Measurements from ENCODE around the gene CALML6.
"Not testable (repeated sequence)": the region's sequence is repeated elsewhere in the genome, so short reads cannot be mapped to it uniquely, and the experiment has no call there.

The CALML6 gene, protein sequence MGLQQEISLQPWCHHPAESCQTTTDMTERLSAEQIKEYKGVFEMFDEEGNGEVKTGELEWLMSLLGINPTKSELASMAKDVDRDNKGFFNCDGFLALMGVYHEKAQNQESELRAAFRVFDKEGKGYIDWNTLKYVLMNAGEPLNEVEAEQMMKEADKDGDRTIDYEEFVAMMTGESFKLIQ

DNA sequence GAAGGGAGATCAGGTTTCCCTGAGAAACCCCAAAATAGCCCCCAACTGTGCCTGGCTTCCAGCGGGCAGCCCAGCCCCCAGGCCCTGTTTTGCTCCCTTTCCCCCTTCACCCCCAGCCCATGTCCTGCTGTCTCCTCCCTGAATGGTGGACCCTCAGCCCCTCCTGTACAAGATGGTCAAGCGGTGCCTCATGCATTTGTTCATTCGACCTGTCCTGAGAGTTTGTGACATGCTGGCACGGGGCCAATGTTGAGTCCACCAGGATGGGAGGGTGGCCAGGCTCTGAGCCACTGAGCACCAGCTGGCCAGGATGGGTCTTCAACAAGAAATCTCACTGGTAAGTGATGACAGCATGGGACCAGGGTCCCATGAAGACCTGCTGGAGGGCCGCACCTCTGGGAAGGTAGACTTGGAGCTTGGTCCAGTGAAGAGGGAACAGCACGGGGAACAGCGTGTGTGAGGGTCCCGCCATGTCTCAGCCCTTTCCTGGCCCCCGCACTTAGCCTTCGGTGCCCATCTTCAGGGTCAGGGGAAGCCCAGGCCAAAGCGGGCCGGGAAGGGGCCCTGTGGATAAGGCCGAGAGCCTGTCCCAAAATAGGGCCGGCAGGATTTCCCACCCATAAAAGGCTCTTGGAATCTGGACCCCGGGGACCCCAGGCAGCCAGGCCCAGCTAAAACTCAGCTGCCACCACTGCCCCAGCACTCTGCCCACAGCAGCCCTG lies at the start of gene CALML6:
Gene CALML6, plus strand, starts transcription at position 290 of the 722 bp plus-strand sequence. Its CDS starts 21 bp downstream, at position 311.
- no peak for DNase-seq (ENCODE audit: low spot score)

DNA sequence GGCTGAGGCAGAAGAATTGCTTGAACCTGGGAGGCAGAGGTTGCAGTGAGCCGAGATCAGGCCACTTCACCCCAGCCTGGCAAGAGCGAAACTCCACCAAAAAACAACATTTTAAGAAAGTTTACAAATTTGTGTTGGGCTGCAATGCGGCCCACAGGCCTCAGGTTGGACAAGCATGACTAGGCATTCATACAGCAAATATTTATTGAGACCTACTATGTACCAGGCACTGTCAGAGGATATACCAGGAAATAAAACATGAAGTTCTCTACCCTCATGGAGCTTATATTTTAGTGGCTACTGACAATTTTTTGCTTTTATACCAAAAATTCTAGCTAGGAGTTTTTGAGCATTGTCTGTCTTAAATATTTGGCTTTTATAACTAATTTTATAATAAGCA lies 47.9 kb upstream of the CALML6 start:
- DNase-seq (ENCODE audit: low spot score), result no peak

DNA sequence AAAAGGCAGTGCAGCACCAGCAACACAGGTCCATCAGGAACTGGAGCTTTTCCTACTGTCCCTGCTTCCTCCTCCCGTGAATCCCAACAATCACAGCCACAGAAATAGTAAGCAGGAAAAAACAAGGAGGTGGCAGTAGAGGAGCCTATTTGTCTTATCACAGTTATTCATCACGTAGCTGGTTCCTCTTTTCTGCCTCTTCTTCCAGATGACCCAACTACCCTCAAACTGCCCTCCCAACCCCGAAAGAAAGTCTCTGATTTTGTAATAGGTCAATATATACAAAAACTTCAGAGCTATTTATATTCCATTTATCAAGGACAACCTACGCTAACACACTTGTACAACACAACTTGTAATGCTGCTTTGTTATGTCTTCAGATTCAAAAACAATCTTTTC lies 45.6 kb upstream of the CALML6 start:
- no peak for DNase-seq (ENCODE audit: low spot score)

DNA sequence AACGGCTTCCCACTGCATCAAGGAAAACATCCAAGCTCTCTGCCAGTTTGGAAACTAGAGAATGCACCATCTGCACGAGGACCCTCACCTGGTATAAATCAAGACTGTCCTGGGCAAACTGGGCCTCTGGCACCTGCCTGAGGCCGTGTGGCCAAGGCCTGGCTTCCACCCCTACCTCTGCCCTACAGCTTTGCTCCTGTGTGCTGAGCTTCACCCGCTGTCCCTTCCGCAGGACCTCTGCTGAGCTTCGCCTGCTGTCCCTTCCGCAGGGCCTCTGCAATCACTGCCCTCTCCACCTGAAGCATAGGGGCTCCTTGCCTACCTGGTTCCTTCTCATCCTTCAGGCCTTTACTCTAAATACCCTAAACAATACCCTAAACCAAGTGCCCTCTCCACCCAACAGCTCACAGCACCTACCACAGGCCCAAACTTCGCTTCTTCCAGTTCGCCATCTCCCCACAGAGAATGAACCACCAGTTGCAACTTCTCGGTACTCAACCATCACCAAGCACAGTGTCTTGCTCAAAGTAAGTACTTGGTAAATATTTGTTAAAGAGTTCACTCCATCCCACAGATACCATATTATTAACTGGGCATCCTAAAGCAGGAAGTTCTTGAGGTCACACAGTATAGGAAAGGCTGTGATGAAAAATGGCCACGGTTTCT lies 42.6 kb upstream of the CALML6 start:
- no peak for DNase-seq (ENCODE audit: low spot score)

DNA sequence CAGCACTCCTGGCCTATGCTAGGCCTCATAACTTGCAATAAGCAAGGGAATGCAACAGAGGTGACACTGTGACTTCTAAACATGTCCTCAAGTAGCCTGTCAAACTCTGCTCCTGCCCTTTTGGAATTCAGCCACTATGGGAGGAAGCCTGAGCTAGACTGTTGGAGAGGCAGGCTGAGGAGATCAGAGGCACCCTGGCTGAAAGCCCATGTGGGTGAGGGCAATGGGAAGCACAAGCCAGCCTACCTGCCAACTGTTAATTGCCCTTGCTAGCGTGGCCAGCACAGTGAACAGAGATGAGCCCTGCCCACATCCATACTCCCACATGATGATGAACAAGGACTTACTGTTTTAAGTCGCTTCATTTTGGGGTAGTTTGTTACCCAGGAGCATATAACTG lies 41.9 kb upstream of the CALML6 start:
- DNase-seq (ENCODE audit: low spot score), result no peak

DNA sequence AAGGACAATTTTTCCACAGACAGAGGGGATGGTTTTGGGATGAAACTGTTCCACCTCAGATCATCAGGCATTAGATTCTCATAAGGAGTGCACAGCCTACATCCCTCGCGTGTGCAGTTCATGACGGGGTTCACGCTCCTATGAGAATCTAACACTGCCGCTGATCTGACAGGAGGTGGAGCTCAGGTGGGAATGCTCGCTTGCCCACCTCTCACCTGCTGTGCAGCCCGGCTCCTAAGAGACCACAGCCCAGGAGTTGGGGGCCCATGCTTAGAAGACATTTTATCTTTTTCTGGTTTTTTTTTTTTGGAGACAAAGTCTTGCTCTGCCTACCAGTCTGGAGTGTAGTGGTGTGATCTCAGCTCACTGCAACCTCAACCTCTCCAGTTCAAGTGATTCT lies 40.2 kb upstream of the CALML6 start:
- DNase-seq (ENCODE audit: low spot score), result no peak

DNA sequence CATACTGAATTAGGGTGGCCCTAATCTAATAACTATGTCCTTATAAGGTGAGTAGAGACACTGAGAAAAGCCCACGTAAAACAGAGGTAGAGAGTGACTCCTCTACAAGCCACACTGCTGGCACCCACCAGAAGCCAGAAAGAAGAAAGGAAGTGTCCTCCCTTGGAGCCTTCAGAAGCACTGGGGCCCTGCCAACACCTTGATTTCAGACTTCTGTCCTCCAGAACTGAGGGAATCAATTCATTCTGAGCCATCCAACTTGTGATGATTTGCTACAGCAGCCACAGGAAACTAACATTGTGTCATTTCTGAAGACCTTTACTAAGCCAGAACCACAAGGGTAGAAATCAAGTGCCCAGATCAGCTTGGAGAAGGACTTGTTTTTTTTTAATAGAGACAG lies 39.1 kb upstream of the CALML6 start:
- DNase-seq (ENCODE audit: low spot score), result no peak

DNA sequence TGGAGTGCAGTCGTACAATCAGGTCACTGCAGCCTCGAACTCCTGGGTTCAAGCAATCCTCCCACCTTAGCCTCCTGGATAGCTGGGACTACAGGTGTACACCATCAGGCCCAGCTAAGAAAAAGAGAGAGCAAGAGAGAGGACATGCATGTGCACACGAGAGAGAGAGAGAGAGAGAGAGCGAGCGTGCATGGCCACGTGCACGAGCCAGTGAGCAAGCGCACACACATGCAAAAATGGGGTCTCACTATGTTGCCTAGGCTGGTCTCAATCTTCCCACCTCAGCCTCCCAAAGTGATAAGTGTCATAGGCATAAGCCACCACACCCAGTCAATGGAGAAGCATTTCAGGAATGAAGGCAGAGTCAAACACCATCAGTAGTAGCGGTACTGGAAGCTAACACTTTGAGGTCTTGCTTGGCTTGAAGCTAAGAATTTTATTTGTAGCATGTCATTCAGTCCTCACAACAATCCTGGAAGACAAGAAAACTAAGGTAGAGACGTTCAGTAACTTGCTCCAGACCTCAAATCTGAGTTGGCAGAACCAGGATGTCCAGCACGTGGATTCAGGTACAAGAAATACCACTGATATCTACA lies 38.6 kb upstream of the CALML6 start:
- DNase-seq (ENCODE audit: low spot score), result no peak

DNA sequence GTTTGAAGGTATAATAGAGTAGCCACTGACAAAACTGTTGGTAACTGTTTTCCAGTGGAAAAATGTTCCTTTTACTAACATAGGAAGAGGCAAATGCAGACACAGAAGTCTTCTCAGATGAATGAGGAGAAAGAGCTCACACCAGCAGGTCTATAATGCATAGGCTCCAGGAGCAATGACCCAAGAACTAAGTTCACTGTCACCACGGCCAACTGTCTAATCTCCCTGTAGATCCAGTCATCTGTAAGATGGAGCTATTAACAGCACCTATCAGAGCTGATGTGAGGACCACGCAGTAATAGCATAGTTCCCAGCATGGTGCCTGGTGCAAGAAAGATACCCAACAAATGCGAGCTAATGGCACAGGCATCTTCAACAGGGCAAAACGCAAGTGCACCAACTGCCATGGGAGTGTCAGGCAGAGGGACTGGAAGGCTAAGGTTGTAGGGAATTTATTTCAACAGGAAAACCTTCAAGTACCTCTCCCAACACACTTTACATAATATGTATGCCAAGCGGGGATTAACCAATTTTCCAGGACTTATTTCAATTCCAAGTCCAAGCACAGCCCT lies 37.1 kb upstream of the CALML6 start:
- no peak for DNase-seq (ENCODE audit: low spot score)

DNA sequence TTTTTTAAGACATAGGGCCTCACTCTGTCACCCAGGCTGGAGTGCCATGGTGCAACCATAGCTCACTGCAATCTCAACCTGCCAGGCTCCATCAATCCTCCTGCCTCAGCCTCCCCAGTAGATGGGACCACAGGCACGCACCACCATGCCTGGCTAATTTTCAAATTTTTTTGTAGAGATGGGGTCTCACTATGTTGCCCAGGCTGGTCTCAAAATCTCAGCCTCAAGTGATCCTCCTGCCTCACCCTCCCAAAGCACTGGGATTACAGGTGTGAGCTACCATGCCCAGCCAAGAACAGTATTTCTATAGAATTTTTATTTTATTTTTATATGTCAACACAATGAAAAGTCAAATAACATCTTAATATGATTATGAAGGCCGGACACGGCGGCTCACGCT lies 35.1 kb upstream of the CALML6 start:
- DNase-seq (ENCODE audit: low spot score), result no peak

DNA sequence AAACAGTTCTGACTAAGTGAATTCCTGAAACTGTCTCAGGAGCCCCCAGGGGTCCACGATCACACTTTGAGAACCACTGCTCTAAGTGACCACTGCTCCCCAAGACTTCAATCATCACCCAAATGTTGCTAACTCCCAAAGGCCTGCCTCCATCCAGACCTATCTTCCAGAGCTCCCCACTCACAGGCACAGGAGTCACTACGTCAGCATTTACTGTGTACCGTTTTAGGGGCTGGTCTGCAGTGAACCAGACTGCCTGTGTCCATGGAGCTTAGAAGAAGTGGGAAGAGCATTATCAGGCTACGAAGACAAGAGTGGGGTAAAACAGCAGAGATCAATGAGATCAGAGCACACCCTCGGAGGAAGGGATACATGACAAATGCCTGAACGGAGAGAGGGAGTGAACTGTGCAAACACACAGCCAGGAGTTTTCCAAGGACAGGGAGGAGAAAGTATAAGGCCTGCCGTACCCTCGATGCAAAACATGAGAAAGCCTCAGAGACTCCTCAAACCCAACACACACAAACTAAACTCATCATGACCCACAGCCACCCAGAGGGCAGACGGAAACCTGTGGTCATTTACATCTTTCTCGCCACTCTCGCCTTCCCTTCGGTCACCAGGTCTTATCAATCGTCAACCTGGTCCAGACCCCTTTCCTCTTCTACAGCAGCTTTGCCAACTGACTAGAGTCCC lies 34.3 kb upstream of the CALML6 start:
- no peak for DNase-seq (ENCODE audit: low spot score)

DNA sequence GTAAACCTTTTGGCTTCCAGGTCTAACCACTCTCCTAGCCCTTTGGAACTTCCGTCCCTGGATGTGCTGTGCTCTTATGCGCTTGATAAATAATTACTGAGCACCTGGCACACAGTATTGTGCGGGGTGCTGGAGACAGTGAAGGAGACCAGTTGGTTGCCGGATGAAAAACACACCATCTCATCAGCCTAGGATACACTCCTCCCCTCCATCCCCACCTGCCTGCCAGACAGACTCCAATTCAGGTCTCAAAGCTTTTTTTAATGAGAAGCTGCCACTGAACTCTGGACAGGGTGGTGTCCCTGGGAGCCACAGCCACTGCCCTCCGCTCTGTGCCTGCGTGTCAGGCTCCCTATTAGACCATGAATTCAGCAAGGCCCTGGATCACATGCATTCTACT lies 33.3 kb upstream of the CALML6 start:
- DNase-seq (ENCODE audit: low spot score), result no peak

DNA sequence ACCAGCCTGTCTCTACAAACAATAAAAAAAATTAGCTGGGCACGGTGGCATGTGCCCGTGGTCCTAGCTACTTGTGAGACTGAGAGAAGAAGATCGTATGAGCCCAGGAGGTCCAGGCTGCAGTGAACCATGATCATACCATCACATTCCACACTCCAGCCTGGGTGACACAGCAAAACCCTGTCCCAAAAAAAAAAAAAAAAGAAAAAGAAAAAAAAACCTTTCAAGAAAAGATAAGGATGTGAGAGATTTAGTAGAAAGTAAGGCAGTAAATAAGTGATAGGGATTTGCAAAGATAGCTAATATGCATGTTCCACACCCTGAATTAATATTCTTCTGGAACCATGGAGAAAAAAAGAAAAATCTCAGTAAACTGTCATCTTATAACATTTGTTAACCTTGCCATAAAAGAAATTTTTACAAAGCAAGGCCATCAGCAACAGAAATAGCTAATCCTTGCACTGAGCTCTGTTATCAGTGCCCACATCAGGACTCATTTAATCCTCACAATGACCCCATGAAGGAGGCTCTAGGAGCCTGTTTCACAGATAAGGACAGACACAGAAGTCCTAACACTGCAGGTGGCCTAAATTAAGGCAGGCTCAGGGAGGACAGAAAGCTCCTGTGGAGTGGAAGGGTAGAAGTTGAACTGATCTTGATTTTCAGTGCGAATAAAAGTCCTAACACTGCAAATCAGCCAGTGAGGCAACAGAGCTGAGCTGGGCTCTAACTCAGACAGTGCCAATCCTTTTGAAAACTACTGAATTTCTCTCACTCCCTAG lies 31.8 kb upstream of the CALML6 start:
- DNase-seq (ENCODE audit: low spot score), result no peak

DNA sequence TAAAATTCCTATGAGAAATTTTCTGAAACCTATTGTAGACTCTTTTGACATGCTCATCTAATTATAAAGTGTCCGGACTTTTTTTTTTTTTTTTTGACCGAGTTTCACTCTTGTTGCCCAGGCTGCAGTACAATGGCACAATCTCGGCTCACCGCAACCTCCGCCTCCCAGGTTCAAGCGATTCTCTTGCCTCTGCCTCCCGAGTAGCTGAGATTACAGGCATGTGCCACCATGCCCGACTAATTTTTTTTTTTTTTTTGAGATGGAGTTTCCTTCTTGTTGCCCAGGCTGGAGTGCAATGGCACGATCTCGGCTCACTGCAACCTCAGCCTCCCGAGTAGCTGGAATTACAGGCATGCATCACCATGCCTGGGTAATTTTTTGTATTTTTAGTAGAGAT lies 31.2 kb upstream of the CALML6 start:
- DNase-seq (ENCODE audit: low spot score), result not testable (repeated sequence)

DNA sequence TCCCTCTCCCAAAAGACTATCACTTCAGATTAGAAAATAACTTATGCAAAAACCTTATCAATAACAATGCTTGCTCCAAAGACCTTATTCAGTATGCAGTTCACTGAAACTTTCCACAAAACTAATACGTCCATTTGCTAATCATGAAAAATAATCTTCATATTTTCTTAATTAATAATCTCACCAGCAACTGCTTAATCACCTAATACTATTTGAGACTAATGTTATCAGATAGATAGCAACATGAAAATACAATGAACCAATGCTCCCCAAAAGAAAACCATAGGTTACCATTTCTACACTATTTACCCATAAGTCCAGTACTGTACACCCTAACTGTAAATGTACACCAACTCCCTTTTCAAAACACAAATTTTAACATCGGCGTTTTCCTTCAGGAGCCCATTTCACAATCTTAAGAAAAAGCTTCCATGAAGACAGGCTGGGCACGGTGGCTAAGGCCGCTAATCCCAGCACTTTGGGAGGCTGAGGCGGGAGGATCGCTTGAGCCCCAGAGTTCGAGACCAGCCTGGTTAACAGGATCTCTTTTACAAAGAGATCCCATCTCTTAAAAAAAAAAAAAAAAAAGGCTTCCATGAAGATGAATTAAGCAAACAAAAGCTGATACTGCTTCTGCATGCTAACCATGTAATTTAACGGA lies 25.8 kb upstream of the CALML6 start:
- no peak for DNase-seq (ENCODE audit: low spot score)

DNA sequence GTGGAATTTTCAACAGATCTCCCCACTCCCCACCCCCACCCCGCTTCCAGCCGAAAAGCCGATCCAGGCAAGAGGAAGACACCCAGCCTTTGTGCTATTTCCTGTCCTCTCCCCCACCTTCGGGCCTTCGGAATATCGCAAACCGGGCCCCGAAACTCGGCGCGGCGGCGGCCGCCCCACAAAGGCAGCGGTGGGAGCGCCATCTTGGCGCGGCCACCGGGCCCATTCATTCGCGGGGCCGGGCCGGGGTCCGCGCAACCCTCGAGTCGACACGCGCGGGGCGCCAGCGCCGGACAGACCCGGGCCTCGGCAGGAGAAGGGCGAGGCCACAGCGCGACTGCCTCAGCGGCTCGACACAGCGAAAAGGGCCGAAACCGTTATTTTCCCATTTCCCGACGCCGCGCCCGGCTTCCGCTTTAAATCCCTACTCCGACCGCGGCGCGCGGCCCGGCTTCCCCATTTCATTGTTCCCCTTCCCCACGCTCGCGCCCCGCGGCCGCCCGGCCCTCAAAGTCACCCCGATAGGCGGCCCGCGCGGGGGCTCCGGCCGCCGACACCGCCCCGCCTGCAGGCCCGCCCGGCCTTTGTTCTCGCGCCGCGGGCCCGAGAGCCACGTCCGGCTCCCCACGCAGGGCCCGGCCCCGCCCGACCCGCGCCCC lies 25.1 kb upstream of the CALML6 start:
- peak; percentile 48 for DNase-seq (ENCODE audit: low spot score)

DNA sequence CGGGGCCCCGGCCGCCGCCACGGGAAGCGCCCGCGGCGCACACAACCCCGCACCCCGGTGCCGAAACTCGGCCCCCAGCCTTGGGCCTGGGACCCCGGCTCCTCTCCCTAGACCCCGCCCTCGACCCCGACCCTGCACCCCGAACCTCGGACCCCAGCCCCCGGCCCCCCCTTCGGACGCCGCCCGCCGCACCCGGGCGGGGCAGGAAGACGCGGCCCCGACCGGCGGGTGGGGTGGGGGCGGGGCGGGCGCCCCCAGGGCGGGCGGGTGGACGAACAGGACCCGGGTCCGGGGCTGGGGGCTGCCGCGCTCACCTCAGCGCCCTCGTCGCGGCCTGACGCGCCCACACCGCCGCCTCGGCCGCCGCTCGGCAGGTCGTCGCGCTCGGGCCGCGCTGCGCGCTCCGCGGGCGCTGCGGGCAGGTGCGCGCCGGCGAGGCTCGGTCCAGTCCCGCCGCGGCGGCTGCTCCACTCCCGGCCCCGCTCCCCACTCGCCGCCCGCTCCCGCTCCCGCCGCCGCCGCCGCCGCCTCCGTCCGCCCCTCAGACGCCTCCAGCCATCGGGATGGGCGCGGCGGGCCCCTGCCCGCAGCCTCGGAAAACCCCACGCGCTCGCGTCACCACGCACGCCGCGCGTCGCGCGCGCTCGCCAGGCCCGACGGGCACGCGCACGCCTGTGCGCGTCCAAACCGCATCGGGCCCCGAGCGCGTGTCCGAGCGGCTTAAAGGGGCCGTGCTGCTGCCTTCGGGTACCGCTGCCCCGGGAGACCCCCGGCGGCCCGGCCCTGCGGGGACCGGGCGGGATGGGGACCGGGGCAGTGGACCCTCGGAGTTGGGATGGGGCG lies 24.3 kb upstream of the CALML6 start, which contains the start of gene GNB1:
Gene GNB1, minus strand, starts transcription at position 582 of the 843 bp plus-strand sequence. CDS start 65,634 bp downstream, outside the sequence.
- DNase-seq (ENCODE audit: low spot score), result peak; percentile 86

DNA sequence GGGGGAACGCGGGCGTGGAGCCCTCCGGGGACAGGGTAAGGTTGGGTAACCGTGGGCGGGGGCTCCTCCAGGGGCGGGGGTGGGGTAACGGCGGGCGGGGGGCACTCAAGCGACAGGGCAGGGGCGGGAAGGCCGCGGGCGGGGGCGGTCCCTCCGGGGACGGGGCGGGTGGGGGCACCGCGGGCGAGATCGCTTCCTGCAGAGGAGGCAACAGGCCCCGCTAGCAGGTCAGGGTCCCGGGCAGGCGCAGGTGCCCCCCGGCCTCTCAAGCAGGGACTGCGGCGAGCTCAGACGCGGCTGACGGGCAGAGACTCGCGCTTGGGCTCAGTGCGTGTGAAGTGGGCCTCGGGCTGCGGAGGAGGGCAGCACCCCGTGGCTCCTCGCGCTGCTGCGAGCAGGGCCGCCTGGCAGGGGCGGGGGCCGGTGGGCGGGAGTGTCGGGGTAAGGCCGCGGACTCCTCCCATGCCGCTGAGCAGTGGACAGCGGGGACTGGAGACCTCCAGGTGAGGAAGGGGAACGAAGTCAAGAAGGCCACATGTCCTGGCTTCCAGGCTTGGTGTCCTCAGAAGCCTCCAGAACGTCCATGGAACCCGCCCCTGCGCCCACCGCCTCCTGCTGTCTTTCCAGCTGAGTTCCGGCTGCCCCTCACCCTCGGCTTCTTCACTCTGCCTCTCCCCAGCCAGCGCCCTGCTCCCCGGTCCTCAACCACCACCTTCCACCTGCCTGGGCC lies 23.5 kb upstream of the CALML6 start:
- DNase-seq (ENCODE audit: low spot score), result peak; percentile 54

Measured in RKO (cell line).